ENCODE data around the gene MOV10.

Gene MOV10

DNA sequence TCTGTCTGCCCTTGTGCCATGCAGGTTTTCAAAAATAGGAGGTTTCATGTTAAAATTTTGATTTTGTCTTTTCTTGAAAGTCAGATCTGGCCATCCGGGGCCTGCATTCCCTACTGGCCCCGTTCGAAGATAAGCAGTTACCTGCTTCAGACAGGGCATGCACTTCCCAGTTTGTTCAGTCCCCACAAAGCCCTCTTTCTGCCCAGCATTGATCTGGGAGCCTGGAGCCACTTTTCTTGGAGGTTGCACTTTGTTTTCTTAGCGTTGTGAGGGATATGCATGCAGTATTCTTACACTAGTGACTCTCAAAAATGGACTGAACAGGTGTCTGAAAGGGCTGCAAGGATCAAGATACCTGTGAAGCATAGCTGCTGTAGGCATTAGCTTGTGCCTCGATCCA is 11.5 kb downstream of the MOV10 start:
- no peaks in the 10 kb centered on the region for H3K9me2 ChIP-seq (replicated peaks; ENCODE audit: insufficient read depth, low read length)
- H3K9ac ChIP-seq (ENCODE audit: low read length), result no peak overlapping the region
- no peak for TF ChIP-seq CTCF (IDR thresholded peaks at IDR 0.05; ENCODE audit: low read length)
- TF ChIP-seq EZH2 (optimal IDR thresholded peaks at IDR 0.05; ENCODE audit: low read depth, low read length), result no peak
- TF ChIP-seq EZH2phosphoT487 (IDR thresholded peaks at IDR 0.05; ENCODE audit: low read length), result no peak
- H3K4me1 ChIP-seq (ENCODE audit: low read length), result no peaks in the 10 kb centered on the region
- H3K36me3 ChIP-seq (replicated peaks; ENCODE audit: insufficient read depth, low read length), result no peaks in the 10 kb centered on the region
- no peaks in the 10 kb centered on the region for H4K20me1 ChIP-seq (ENCODE audit: insufficient read depth, low read length)
- H3K4me3 ChIP-seq (ENCODE audit: low read length), result no peak overlapping the region
- no peak overlapping the region for H3K4me2 ChIP-seq (ENCODE audit: low read depth, low read length)
- DNase-seq, result no peak
- H3K27ac ChIP-seq (ENCODE audit: low read length), result no peak overlapping the region
- no peaks in the 10 kb centered on the region for H3K27me3 ChIP-seq (replicated peaks; ENCODE audit: insufficient read depth, low read length)
- no peak overlapping the region for H2AFZ ChIP-seq (ENCODE audit: low read length)
- H3F3A ChIP-seq (ENCODE audit: insufficient read depth, low read length), result no peaks in the 10 kb centered on the region
- H3K9me3 ChIP-seq (replicated peaks; ENCODE audit: insufficient read depth, low read length), result no peaks in the 10 kb centered on the region
- no peaks in the 10 kb centered on the region for H3K79me2 ChIP-seq (ENCODE audit: low read length)

GRCh38 chr1:112686417-112686816 is 12.0 kb downstream of the MOV10 start:
- Histone ChIP-seq H3K36me3 (replicated peaks; ENCODE audit: insufficient read depth, low read length) (no peaks in the 10 kb centered on the region), H4K20me1 (ENCODE audit: insufficient read depth, low read length) (no peaks in the 10 kb centered on the region), H2AFZ (ENCODE audit: low read length) (no peak overlapping the region), H3K9ac (ENCODE audit: low read length) (no peak overlapping the region), H3K4me1 (ENCODE audit: low read length) (no peaks in the 10 kb centered on the region), H3F3A (ENCODE audit: insufficient read depth, low read length) (no peaks in the 10 kb centered on the region), H3K9me3 (replicated peaks; ENCODE audit: insufficient read depth, low read length) (no peaks in the 10 kb centered on the region), H3K4me3 (ENCODE audit: low read length) (no peak overlapping the region), H3K27ac (ENCODE audit: low read length) (no peak overlapping the region), H3K9me2 (replicated peaks; ENCODE audit: insufficient read depth, low read length) (no peaks in the 10 kb centered on the region), H3K27me3 (replicated peaks; ENCODE audit: insufficient read depth, low read length) (no peaks in the 10 kb centered on the region), H3K4me2 (ENCODE audit: low read depth, low read length) (no peak overlapping the region), H3K79me2 (ENCODE audit: low read length) (no peaks in the 10 kb centered on the region)
- TF ChIP-seq CTCF (IDR thresholded peaks at IDR 0.05; ENCODE audit: low read length) (no peak), EZH2phosphoT487 (IDR thresholded peaks at IDR 0.05; ENCODE audit: low read length) (no peak), EZH2 (optimal IDR thresholded peaks at IDR 0.05; ENCODE audit: low read depth, low read length) (no peak)
- no peak for DNase-seq

DNA sequence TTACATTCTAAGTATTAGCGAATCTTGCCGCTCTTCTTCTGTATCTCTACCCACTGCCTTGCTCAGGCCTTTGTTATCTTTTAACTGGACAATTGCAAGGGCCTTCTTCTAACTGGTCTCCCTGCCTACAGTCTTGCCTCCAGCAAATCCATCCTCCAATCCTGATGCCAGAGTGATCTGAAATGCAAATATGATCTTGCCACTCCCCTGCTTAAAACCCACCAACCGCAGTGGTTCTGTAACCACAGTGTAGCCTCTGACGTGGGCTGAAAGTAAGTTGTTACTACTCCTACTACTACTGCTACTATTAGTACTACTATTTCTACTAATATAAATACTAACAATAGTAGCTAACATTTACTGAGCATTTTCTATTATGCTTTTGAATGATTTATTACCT is 12.4 kb downstream of the MOV10 start:
- Histone ChIP-seq H3K79me2 (ENCODE audit: low read length) (no peaks in the 10 kb centered on the region), H3F3A (ENCODE audit: insufficient read depth, low read length) (no peaks in the 10 kb centered on the region), H3K9me3 (replicated peaks; ENCODE audit: insufficient read depth, low read length) (no peaks in the 10 kb centered on the region), H2AFZ (ENCODE audit: low read length) (no peak overlapping the region), H3K4me2 (ENCODE audit: low read depth, low read length) (no peak overlapping the region), H3K4me1 (ENCODE audit: low read length) (no peaks in the 10 kb centered on the region), H3K27me3 (replicated peaks; ENCODE audit: insufficient read depth, low read length) (no peaks in the 10 kb centered on the region), H3K4me3 (ENCODE audit: low read length) (no peak overlapping the region), H3K9ac (ENCODE audit: low read length) (no peak overlapping the region), H3K36me3 (replicated peaks; ENCODE audit: insufficient read depth, low read length) (no peaks in the 10 kb centered on the region), H3K9me2 (replicated peaks; ENCODE audit: insufficient read depth, low read length) (no peaks in the 10 kb centered on the region), H3K27ac (ENCODE audit: low read length) (no peak overlapping the region), H4K20me1 (ENCODE audit: insufficient read depth, low read length) (no peaks in the 10 kb centered on the region)
- TF ChIP-seq EZH2 (optimal IDR thresholded peaks at IDR 0.05; ENCODE audit: low read depth, low read length), result no peak
- DNase-seq, result no peak

- no peak for TF ChIP-seq EZH2phosphoT487 (IDR thresholded peaks at IDR 0.05; ENCODE audit: low read length)
- TF ChIP-seq CTCF (IDR thresholded peaks at IDR 0.05; ENCODE audit: low read length), result no peak
- no peak for TF ChIP-seq EZH2 (optimal IDR thresholded peaks at IDR 0.05; ENCODE audit: low read depth, low read length)
- Histone ChIP-seq H3K79me2 (ENCODE audit: low read length) (no peaks in the 10 kb centered on the region), H3K9ac (ENCODE audit: low read length) (no peak overlapping the region), H3K27ac (ENCODE audit: low read length) (no peak overlapping the region), H3K9me3 (replicated peaks; ENCODE audit: insufficient read depth, low read length) (no peaks in the 10 kb centered on the region), H3K4me1 (ENCODE audit: low read length) (no peaks in the 10 kb centered on the region), H3K4me2 (ENCODE audit: low read depth, low read length) (no peak overlapping the region), H3K9me2 (replicated peaks; ENCODE audit: insufficient read depth, low read length) (no peaks in the 10 kb centered on the region), H2AFZ (ENCODE audit: low read length) (no peak overlapping the region), H3F3A (ENCODE audit: insufficient read depth, low read length) (no peaks in the 10 kb centered on the region), H3K27me3 (replicated peaks; ENCODE audit: insufficient read depth, low read length) (no peaks in the 10 kb centered on the region), H3K4me3 (ENCODE audit: low read length) (no peak overlapping the region), H3K36me3 (replicated peaks; ENCODE audit: insufficient read depth, low read length) (no peaks in the 10 kb centered on the region), H4K20me1 (ENCODE audit: insufficient read depth, low read length) (no peaks in the 10 kb centered on the region)
- DNase-seq, result no peak
Measured at GRCh38 chr1:112687361-112687760, 12.9 kb downstream of the MOV10 start.
